Measurements from ENCODE around the gene GPS2. TPM values are rescaled to one million over a fixed set of nuclear protein-coding genes. Genes with fewer than 3 reads are reported as not detected.

Gene GPS2
- total and polyA plus RNA-seq, 8 donors = 48.2 to 102 (median 80.8) TPM

GRCh38 chr17:7285679-7286078 lies 29.5 kb downstream of the GPS2 start:
- Histone ChIP-seq H3K27me3 (peaks cover 0 to 73% of the 10 kb centered on the region in 2 donors), H3K27ac (no peak overlapping the region), H3K4me3 (no peak overlapping the region), H3K9me3 (no peaks in the 10 kb centered on the region), H3K4me1 (peaks cover 16 to 20% of the 10 kb centered on the region in 2 donors), H3K36me3 (no peaks in the 10 kb centered on the region)
- TF ChIP-seq, protein P1, sequence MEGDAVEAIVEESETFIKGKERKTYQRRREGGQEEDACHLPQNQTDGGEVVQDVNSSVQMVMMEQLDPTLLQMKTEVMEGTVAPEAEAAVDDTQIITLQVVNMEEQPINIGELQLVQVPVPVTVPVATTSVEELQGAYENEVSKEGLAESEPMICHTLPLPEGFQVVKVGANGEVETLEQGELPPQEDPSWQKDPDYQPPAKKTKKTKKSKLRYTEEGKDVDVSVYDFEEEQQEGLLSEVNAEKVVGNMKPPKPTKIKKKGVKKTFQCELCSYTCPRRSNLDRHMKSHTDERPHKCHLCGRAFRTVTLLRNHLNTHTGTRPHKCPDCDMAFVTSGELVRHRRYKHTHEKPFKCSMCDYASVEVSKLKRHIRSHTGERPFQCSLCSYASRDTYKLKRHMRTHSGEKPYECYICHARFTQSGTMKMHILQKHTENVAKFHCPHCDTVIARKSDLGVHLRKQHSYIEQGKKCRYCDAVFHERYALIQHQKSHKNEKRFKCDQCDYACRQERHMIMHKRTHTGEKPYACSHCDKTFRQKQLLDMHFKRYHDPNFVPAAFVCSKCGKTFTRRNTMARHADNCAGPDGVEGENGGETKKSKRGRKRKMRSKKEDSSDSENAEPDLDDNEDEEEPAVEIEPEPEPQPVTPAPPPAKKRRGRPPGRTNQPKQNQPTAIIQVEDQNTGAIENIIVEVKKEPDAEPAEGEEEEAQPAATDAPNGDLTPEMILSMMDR (IDR thresholded peaks at IDR 0.05) = no peak
- DNase-seq (no peak), ATAC-seq (no peak)
- intact Hi-C loops (cut with DNase I) = no loop called here

DNA sequence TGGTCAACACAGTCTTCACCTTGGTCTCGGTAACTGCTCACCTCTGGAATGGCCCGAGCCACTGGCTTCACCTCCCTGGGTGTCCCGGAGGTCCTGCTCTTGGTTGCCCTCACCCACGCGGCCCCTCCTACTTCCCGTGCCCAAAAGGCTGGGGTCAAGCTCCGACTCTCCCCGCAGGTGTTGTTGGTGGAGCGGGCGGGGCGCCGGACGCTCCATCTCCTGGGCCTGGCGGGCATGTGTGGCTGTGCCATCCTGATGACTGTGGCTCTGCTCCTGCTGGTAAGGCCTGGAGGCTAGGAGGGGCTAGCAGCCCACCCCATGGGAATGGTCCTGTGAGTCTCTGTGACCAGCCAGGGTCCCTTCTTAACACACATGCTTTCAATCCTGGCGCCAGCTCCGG lies 30.2 kb downstream of the GPS2 start:
- TF ChIP-seq, protein P1 (IDR thresholded peaks at IDR 0.05) = no peak
- DNase-seq = no peak
- intact Hi-C loops (cut with DNase I) = no loop called here
- no peaks in the 10 kb centered on the region for H3K9me3 ChIP-seq
- H3K27me3 ChIP-seq = peaks cover 0 to 66% of the 10 kb centered on the region in 2 donors
- peaks cover 17 to 24% of the 10 kb centered on the region in 2 donors for H3K4me1 ChIP-seq
- H3K4me3 ChIP-seq = no peak overlapping the region
- no peak overlapping the region for H3K27ac ChIP-seq
- ATAC-seq = no peak
- no peaks in the 10 kb centered on the region for H3K36me3 ChIP-seq

- intact Hi-C loops (cut with DNase I) = no loop called here
- DNase-seq (no peak), ATAC-seq (no peak)
- TF ChIP-seq, protein P1 (IDR thresholded peaks at IDR 0.05) = no peak
- Histone ChIP-seq H3K4me3 (no peak overlapping the region), H3K27ac (no peak overlapping the region), H3K27me3 (peaks cover 0 to 58% of the 10 kb centered on the region in 2 donors), H3K4me1 (peaks cover 17 to 24% of the 10 kb centered on the region in 2 donors), H3K9me3 (no peaks in the 10 kb centered on the region), H3K36me3 (no peaks in the 10 kb centered on the region)
These were observed 31.5 kb downstream of the GPS2 start for GRCh38 chr17:7283471-7284216.

DNA sequence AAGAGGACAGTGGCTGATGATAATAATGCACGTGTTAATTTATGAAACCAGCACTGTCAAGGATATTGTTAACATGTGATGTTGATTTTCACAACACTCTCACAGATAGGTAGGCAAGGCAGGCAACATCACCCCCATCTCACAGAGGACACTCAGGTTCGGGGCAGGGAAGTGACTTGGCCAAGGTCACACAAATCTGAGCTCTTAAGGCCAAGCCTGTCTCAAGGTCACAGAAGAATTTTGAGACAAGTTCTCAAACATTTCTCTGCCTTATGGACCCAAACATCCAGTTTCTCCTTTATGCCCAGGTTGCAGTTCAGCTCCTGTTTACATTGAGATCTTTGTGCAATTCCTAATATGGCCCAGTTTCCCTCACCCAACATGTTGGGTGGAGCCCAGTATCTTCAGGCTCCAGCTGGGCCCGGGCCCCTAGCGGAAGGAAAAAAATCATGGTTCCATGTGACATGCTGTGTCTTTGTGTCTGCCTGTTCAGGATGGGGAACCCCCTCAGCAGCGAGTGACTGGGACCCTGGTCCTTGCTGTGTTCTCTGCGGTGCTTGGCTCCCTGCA lies 32.3 kb downstream of the GPS2 start:
- intact Hi-C loops (cut with DNase I) = no loop called here
- H3K36me3 ChIP-seq = no peaks in the 10 kb centered on the region
- H3K27me3 ChIP-seq = peaks cover 0 to 52% of the 10 kb centered on the region in 2 donors
- H3K4me1 ChIP-seq = peaks cover 17 to 24% of the 10 kb centered on the region in 2 donors
- H3K4me3 ChIP-seq = no peak overlapping the region
- no peaks in the 10 kb centered on the region for H3K9me3 ChIP-seq
- ATAC-seq = no peak
- TF ChIP-seq, protein P1 (IDR thresholded peaks at IDR 0.05) = no peak
- no peak for DNase-seq
- no peak overlapping the region for H3K27ac ChIP-seq

- intact Hi-C loops (cut with DNase I) = no loop called here
- Histone ChIP-seq H3K4me3 (peak overlapping the region; percentile 31 to 46), H3K27ac (no peak overlapping the region), H3K9me3 (no peaks in the 10 kb centered on the region), H3K27me3 (peaks cover 0 to 45% of the 10 kb centered on the region in 2 donors), H3K36me3 (no peaks in the 10 kb centered on the region), H3K4me1 (peaks cover 17 to 24% of the 10 kb centered on the region in 2 donors)
- DNase-seq = no peak
- TF ChIP-seq, protein P1 (IDR thresholded peaks at IDR 0.05) = no peak
- ATAC-seq = no peak
These were observed 33.0 kb downstream of the GPS2 start for GRCh38 chr17:7281953-7282751.
